SU-DHL-6 (cell line): ENCODE measurements around the gene TMEM43.

Experiments
- CTCF ChIP-seq: fragments of 200-600 bp; sonication (generic); IDR thresholded peaks from one replicate; pipeline ENCODE4 v1.5.1; 2017; ENCODE audit warnings: antibody characterized with exemption, mild to moderate bottlenecking, low read length, moderate library complexity; ENCODE audit not compliant: insufficient read depth, poor library complexity, severe bottlenecking
- EZH2phosphoT487 ChIP-seq: fragments of 200-600 bp; sonication (generic), shearing (Covaris generic); conservative IDR thresholded peaks from 2 replicates; pipeline ENCODE4 v1.6.1; 2018; ENCODE audit warnings: mild to moderate bottlenecking, antibody characterized with exemption, low read length, moderate library complexity, mixed read lengths

- TF ChIP-seq CTCF (no peak), EZH2phosphoT487 (no peak)
These were observed 21.0 kb downstream of the TMEM43 start for GRCh38 chr3:14145670-14146380.
